Measurements from ENCODE around the gene MYO3B. TPM values are rescaled to one million over a fixed set of nuclear protein-coding genes. Genes with fewer than 3 reads are reported as not detected.

Gene MYO3B
- total RNA-seq, 1 donor from 2014 or later, result 1.5 TPM

DNA sequence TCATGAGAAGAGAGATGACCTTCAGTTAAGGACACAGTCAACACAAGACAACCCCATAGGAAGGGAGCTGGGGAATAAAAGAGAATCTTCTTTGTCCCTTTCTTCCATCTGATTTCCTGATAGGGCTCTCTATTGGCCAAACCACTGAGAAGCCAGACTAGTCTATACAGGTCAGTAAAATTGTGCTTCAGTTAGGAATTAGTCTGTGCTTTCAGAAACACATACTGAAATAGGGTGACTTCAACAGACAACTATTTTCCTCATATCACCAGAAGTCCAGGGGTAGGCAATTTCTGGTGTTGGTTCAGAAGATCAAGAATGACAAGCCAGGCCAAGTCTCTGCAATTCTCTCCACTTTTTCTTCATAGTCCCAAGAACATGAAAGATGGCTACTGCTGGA, 385.5 kb downstream of the MYO3B start:
- Mint-ChIP-seq H3K27ac (no peak overlapping the region), H3K4me1 (no peaks in the 10 kb centered on the region), H3K36me3 (ENCODE audit: low read depth) (no peaks in the 10 kb centered on the region), H3K9me3 (no peaks in the 10 kb centered on the region), H3K4me3 (no peak overlapping the region), H3K27me3 (peaks cover 22% of the 10 kb centered on the region)
- intact Hi-C loops (cut with micrococcal nuclease), result no loop called here
- no peak for DNase-seq

DNA sequence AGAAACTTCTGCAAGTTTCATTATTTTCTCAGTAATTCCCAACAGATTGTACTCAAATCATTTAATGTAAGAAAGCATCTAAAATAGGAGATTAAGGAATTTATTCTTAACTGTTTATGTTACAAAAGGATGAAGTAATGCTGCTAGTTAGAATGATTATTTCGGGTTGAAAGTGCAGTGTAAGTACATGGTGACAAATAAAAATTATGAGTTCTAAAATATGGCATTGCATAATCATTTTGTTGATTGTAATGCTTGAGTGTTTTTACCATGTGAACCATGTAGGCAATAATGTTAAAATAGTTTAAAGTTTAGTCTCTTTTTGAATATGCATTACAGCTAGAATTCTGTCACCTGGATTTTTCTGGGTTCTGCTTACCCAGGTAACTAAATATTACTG, 388.2 kb downstream of the MYO3B start:
- Mint-ChIP-seq H3K27ac (no peak overlapping the region), H3K4me3 (no peak overlapping the region), H3K9me3 (no peaks in the 10 kb centered on the region), H3K36me3 (ENCODE audit: low read depth) (no peaks in the 10 kb centered on the region), H3K27me3 (peaks cover 32% of the 10 kb centered on the region), H3K4me1 (no peaks in the 10 kb centered on the region)
- no peak for DNase-seq
- intact Hi-C loops (cut with micrococcal nuclease), result no loop called here

DNA sequence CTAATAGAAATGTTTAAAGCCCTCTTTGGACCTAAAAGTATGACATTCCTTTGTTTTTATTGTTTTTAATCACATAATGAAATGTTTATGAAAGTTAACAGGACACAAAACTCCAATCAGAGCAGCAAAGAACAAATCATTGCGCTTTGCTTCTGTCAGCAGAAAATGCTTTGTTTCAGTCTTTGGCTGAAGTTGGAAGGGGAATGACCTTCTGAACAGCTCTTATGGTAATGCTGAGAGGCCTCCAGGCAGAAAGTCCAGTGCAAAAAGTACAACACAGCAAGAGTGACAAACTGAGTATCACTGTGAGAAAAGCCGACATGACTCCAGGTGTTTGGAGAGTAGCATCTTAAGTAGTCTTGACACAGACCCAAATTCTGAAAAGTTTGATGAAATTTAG, 389.5 kb downstream of the MYO3B start:
- Mint-ChIP-seq H3K27ac (no peak overlapping the region), H3K27me3 (peaks cover 36% of the 10 kb centered on the region), H3K36me3 (ENCODE audit: low read depth) (no peaks in the 10 kb centered on the region), H3K4me3 (no peak overlapping the region), H3K9me3 (no peaks in the 10 kb centered on the region), H3K4me1 (no peaks in the 10 kb centered on the region)
- DNase-seq, result no peak
- intact Hi-C loops (cut with micrococcal nuclease), result no loop called here

DNA sequence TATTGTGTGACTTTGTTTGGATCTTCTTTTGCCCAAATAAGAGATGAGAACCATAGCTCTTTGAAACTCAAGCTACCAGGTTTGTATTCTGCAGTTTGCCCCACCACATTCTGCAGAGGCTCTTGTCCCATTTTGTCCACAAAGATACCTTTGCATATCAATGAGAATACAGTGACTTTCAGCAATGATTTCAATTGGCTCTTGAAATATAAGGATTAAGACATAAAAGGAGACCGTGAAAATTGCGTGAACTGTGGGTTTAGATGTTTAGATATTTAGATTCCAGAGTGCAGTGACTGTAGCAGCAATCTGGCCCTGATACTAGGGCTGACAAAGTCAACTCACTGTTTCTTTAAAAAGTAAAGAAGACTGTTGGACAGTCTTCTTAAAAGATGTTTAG, 390.6 kb downstream of the MYO3B start:
- no peak for DNase-seq
- Mint-ChIP-seq H3K36me3 (ENCODE audit: low read depth) (no peaks in the 10 kb centered on the region), H3K27ac (no peak overlapping the region), H3K27me3 (peaks cover 32% of the 10 kb centered on the region), H3K4me1 (no peaks in the 10 kb centered on the region), H3K4me3 (no peak overlapping the region), H3K9me3 (no peaks in the 10 kb centered on the region)
- intact Hi-C loops (cut with micrococcal nuclease), result no loop called here

DNA sequence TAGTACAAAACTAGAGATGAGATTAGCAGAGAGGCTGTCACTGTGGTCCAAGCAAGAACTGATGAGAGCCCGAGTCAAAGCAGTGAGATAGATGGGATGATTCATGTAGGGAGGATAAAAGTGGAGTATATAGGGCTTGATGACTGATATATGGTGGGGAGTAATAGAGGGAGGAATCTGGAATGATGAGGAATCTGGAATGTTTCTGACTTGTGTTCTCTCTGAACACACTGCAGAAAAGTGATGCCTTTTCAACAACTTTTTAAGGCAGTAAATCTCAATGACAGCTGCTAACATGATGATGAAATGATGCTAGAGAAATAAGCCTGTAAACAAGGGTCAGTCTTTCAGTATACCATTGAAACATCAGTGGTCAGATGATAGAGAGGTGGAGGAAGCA, 393.7 kb downstream of the MYO3B start:
- no peak for DNase-seq
- no peaks in the 10 kb centered on the region for H3K36me3 Mint-ChIP-seq (ENCODE audit: low read depth)
- H3K27ac Mint-ChIP-seq, result no peak overlapping the region
- H3K27me3 Mint-ChIP-seq, result peaks cover 29% of the 10 kb centered on the region
- intact Hi-C loops (cut with micrococcal nuclease), result no loop called here
- no peaks in the 10 kb centered on the region for H3K9me3 Mint-ChIP-seq
- no peaks in the 10 kb centered on the region for H3K4me1 Mint-ChIP-seq
- no peak overlapping the region for H3K4me3 Mint-ChIP-seq

DNA sequence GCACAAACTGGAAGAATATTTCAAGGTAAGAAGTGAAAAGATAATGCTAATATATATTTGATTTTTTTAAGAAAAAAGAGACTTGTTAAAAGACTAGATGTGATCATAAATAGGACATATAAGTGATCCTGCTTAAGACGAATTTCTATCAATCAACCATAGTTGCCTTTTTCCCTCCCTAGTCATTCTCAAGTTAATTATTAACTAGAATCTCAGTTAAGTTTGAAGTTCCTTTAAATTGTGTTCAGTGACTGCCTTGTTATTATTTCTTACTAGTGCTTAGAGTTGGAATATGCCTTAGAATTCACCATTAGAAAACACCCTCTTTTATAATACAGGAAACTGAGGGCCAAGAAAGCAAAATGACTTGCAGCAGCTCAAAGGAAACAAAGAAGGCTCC, 395.7 kb downstream of the MYO3B start:
- Mint-ChIP-seq H3K4me1 (no peaks in the 10 kb centered on the region), H3K27ac (no peak overlapping the region), H3K9me3 (no peaks in the 10 kb centered on the region), H3K4me3 (no peak overlapping the region), H3K36me3 (ENCODE audit: low read depth) (no peaks in the 10 kb centered on the region), H3K27me3 (peaks cover 24% of the 10 kb centered on the region)
- intact Hi-C loops (cut with micrococcal nuclease), result no loop called here
- no peak for DNase-seq

DNA sequence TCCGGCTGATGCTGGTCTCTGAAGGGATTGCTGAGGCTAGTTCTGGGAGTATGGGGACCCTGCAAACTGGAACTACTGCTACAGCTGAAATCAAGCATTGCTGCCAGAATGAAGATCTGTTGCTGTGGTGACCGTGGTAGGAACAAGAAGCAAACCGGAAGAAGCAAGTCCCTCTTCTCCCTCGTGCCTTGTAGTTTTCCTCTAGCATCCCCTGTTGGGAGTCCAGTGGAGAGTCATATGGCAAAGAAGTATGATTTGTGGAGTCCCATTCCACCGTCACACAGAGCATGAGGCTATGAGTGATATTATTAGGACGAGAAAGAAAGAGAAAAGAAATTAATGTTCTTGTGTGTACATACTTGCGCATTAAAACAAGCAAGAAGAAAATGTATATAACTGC, 398.3 kb downstream of the MYO3B start:
- Mint-ChIP-seq H3K27me3 (peaks cover 9% of the 10 kb centered on the region), H3K36me3 (ENCODE audit: low read depth) (no peaks in the 10 kb centered on the region), H3K9me3 (no peaks in the 10 kb centered on the region), H3K27ac (no peak overlapping the region), H3K4me3 (no peak overlapping the region), H3K4me1 (no peaks in the 10 kb centered on the region)
- DNase-seq, result no peak
- intact Hi-C loops (cut with micrococcal nuclease), result no loop called here

DNA sequence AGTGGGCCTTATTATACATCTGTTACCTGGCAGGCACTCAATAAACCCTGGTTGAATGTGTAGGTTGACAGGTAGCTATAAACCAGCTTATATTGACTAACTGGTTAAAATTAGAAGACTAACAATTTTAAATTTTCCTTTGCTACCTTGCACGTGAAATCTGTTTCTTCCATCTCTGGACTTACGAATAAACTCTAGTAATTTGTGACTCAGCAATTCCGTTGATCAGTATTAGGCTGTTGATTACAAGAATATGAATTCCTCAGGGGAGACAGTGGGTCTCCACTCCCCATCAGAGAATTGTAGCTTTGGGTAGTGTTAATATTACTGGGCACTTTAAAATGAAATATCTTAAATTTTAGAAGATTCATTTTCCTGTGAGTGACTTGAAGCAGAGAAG, 399.4 kb downstream of the MYO3B start:
- Mint-ChIP-seq H3K27ac (no peak overlapping the region), H3K4me1 (no peaks in the 10 kb centered on the region)

DNA sequence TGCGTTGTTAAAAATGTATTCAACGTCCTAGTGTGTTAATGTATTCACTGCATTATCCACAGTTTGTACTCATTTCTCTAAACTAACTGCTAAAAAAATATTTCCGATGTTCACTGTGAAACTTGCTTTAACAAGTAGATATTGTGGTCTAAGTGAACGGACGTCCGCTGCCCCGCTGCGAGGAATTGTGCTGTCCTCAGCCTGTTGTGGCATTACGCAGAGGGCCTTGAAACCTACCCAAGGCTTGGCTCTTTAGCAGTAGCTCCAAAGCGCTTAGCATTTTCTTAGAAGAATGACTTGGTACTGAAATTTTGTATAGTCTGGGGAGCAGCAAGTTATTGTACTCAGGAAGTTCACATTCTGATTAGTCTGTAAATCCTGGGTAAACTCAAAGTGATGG, 400.7 kb downstream of the MYO3B start:
- Mint-ChIP-seq H3K4me3 (no peak overlapping the region), H3K27ac (no peak overlapping the region), H3K9me3 (no peaks in the 10 kb centered on the region), H3K36me3 (ENCODE audit: low read depth) (no peaks in the 10 kb centered on the region), H3K4me1 (no peaks in the 10 kb centered on the region), H3K27me3 (peaks cover 2% of the 10 kb centered on the region)
- intact Hi-C loops (cut with micrococcal nuclease), result no loop called here
- no peak for DNase-seq

More for the DNA sequence above, 399.4 kb downstream of the MYO3B start:
- H3K4me3 Mint-ChIP-seq, result no peak overlapping the region
- no peaks in the 10 kb centered on the region for H3K9me3 Mint-ChIP-seq
- no peak for DNase-seq
- H3K27me3 Mint-ChIP-seq, result peaks cover 4% of the 10 kb centered on the region
- intact Hi-C loops (cut with micrococcal nuclease), result no loop called here
- no peaks in the 10 kb centered on the region for H3K36me3 Mint-ChIP-seq (ENCODE audit: low read depth)

DNA sequence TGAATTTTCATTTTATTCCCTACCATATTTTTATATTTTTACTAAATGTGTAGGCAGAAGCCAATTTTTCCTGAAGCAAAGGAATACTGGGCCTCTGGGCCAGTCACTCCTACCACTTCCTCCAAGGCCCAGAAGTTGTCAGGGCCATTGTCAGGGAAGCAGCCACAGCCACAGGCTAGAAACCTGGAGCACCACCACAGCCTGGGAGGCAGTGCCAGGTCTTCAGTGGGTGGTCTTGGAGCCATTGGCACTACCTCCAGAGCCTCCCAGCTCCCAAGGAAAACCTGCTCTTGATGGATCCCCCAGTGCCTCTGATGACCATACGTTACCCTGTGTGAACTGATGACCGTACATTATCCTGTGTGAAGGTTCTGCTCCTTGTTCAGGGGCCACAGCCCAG, 401.6 kb downstream of the MYO3B start:
- Mint-ChIP-seq H3K27ac (no peak overlapping the region), H3K4me1 (no peaks in the 10 kb centered on the region), H3K4me3 (no peak overlapping the region), H3K36me3 (ENCODE audit: low read depth) (no peaks in the 10 kb centered on the region), H3K9me3 (no peaks in the 10 kb centered on the region), H3K27me3 (peaks cover 3% of the 10 kb centered on the region)
- no peak for DNase-seq
- intact Hi-C loops (cut with micrococcal nuclease), result no loop called here

DNA sequence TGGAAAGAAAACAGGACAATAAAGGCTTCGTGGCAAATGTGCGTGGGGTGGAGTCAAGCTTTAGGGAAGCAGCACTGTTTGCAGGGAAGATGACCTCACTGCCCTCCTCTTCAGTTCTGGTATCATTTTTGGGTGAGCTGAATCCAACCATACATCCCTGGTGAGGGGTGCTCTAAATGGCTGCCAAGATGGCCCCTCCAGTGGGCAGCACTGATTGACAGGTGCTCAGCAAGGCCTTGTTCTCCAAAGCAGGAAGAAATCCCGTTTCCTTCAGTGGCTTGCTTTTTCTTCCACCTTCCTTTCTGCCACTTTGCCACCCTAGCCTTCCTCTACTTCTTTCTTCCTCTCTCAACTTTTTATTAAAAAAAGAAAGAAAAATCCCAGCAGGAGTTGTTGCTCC, 404.4 kb downstream of the MYO3B start:
- Mint-ChIP-seq H3K4me3 (no peak overlapping the region), H3K4me1 (no peaks in the 10 kb centered on the region), H3K27ac (no peak overlapping the region), H3K27me3 (peaks cover 3% of the 10 kb centered on the region), H3K36me3 (ENCODE audit: low read depth) (no peaks in the 10 kb centered on the region), H3K9me3 (no peaks in the 10 kb centered on the region)
- peak; percentile 36 for DNase-seq
- intact Hi-C loops (cut with micrococcal nuclease), result no loop called here

DNA sequence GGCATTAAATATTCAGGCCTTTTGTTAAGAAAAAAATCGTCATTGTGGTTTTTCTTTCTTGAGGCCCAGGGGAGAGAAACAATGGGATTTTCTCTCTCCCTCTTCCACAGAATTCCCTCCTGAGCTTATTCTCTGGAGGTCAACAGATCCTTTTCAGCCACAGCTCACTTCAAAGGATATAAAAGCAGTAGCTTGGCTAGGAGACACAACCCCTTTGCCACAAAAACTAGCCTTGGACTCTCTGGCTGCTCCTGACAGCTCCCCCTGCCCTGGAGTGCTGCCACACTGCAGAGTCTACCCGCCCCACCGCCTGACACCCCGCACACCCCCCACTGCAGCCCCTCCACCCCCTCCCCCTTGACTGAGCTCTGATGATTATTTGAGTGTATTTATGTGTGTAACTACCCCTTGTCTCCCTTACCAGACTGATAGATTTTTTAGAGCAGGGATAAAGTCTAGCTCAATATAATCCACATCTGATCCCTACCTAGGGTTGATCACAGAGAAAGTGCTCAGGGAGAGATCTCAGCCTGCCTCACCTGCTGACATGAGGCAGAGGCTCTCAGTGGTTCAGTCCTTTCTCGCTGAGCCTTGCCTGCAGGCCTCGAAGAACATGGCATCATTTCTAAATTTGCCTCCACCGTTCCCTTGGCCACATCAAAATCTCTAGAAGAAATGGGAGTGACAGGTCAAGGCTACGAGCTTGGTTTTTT, 405.0 kb downstream of the MYO3B start:
- no peak overlapping the region for H3K4me3 Mint-ChIP-seq
- no peaks in the 10 kb centered on the region for H3K36me3 Mint-ChIP-seq (ENCODE audit: low read depth)
- H3K27ac Mint-ChIP-seq, result no peak overlapping the region
- H3K27me3 Mint-ChIP-seq, result peaks cover 3% of the 10 kb centered on the region
- intact Hi-C loops (cut with micrococcal nuclease), result no loop called here
- peak; percentile 30 for DNase-seq
- no peaks in the 10 kb centered on the region for H3K4me1 Mint-ChIP-seq
- no peaks in the 10 kb centered on the region for H3K9me3 Mint-ChIP-seq

DNA sequence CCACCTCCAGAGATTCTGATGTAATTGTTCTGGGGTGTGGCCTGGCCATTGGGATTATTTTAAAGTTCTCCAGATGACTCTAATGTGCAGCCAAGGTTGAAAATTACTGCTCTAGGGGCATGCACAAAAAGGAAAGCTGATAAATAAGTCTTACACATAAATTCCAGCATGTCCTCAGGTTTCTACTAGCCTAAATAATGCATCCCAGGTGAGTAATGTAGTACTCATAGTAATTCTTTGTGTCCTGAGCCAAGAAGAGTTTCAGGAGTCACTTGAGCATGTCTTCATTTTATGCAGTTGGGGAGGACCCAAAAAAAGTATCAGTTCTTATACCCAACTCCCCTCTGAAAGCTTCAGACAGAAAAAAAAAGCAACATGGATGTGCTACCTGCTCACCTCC, 407.1 kb downstream of the MYO3B start:
- peaks cover 3% of the 10 kb centered on the region for H3K27me3 Mint-ChIP-seq
- H3K36me3 Mint-ChIP-seq (ENCODE audit: low read depth), result no peaks in the 10 kb centered on the region
- H3K4me1 Mint-ChIP-seq, result no peaks in the 10 kb centered on the region
- DNase-seq, result no peak
- no peak overlapping the region for H3K4me3 Mint-ChIP-seq
- H3K27ac Mint-ChIP-seq, result no peak overlapping the region
- intact Hi-C loops (cut with micrococcal nuclease), result no loop called here
- no peaks in the 10 kb centered on the region for H3K9me3 Mint-ChIP-seq

DNA sequence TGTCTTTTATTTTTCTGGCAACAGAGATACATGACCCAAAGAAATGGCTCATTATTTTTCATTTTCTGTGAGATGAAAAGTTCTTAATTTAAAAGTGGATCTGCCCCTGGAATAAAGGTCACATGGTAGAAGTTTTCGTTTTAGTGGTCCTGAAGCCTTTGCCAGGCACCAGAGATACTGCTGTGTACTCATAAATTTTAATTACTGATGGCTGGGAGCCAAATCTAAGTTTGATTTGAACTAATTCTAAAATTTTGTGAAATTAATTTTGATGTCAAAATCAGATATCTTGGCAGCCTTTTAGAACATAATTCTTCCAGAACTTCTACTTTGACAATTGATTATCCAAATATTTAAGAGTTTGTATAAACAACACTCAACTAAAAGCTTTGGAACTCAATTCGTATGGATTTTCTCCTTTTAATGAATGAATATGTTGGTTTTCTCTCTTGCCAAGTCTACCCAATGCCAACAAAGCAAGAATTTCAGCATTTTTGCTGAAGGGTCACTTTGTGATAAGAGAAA, 408.7 kb downstream of the MYO3B start:
- Mint-ChIP-seq H3K4me1 (no peaks in the 10 kb centered on the region), H3K4me3 (no peak overlapping the region), H3K9me3 (no peaks in the 10 kb centered on the region), H3K27ac (no peak overlapping the region), H3K36me3 (ENCODE audit: low read depth) (no peaks in the 10 kb centered on the region), H3K27me3 (peaks cover 7% of the 10 kb centered on the region)
- DNase-seq, result no peak
- intact Hi-C loops (cut with micrococcal nuclease), result no loop called here

DNA sequence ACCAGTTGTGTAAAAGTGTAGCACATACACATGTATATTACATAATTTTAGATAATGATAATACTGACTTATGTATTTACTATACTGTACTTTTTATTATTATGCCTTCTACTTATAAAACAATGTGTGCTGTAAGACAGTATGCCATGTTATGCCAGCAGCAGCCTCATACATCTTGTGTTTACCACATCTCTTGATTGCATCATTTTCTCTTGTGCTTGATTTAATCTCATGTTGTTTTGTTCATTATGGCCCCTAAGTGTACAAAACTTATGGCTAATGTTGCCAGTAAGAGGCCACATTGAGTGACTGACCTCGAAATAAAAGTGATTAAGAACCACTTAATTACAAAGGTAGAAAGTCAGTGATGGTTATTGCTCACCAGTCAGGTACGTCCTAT, 409.2 kb downstream of the MYO3B start:
- Mint-ChIP-seq H3K36me3 (ENCODE audit: low read depth) (no peaks in the 10 kb centered on the region), H3K27me3 (peaks cover 7% of the 10 kb centered on the region), H3K4me1 (no peaks in the 10 kb centered on the region), H3K4me3 (no peak overlapping the region), H3K27ac (no peak overlapping the region), H3K9me3 (no peaks in the 10 kb centered on the region)
- intact Hi-C loops (cut with micrococcal nuclease), result no loop called here
- no peak for DNase-seq
